ENCODE data around the gene SELP.

GRCh38 chr1:169634877-169635276 lies 5.0 kb upstream of the SELP start:
- no peak for TF ChIP-seq CTCF (conservative IDR thresholded peaks at IDR 0.05; ENCODE audit: low read length)
- TF ChIP-seq EZH2phosphoT487 (IDR thresholded peaks at IDR 0.05; ENCODE audit: borderline replicate concordance, low read depth, low read length): no peak

Measured in OCI-LY7 (cell line).